SK-MEL-5 (cell line): Measurements from ENCODE around the gene MRFAP1L1. TPM values are rescaled to one million over a fixed set of nuclear protein-coding genes. Genes with fewer than 3 reads are reported as not detected.
"Not testable (repeated sequence)": the region's sequence is repeated elsewhere in the genome, so short reads cannot be mapped to it uniquely, and the experiment has no call there.

Experiments used
- DNase-seq: peaks from one replicate; pipeline ENCODE4 v3.0.0-alpha.2; 2016; ENCODE audit warnings: low read depth, low spot score
- in situ Hi-C: cut with HindIII; loops from 2 replicates; pipeline ENCODE4 v1.10.0; 2016; ENCODE audit warnings: low sequenced_read_pairs, high pct_unique_total_duplicates, low pct_unique_long_range_greater_than_20kb
- total RNA-seq: library from RNA; depleted of rRNA; stranded (reverse); fragments of >200 nt; shearing (Covaris generic); gene quantifications from 2 replicates; pipeline ENCODE4 v1.2.3, GENCODE V29; 2014

MRFAP1L1 gene
- total RNA-seq, 1 experiment from 2014 or later, result 51.4 TPM

- in situ Hi-C loops, result no loop called here
- no peak for DNase-seq
Observed at GRCh38 chr4:6676722-6677558, 32.7 kb downstream of the MRFAP1L1 start.

GRCh38 chr4:6674500-6675149 lies 35.0 kb downstream of the MRFAP1L1 start:
- in situ Hi-C loops, result no loop called here
- DNase-seq, result peak; percentile 22

GRCh38 chr4:6673660-6674499 lies 35.8 kb downstream of the MRFAP1L1 start:
- in situ Hi-C loops, result no loop called here
- DNase-seq, result peak; percentile 93

- DNase-seq, in situ Hi-C loops: not testable (repeated sequence)
Observed at GRCh38 chr4:6673191-6673659, 36.4 kb downstream of the MRFAP1L1 start.

- in situ Hi-C loops, result not testable (repeated sequence)
Observed at GRCh38 chr4:6672541-6673190, 37.0 kb downstream of the MRFAP1L1 start.

GRCh38 chr4:6672131-6672530 lies 37.5 kb downstream of the MRFAP1L1 start:
- in situ Hi-C loops, result no loop called here
- no peak for DNase-seq

More at GRCh38 chr4:6672541-6673190, 37.0 kb downstream of the MRFAP1L1 start:
- DNase-seq, result not testable (repeated sequence)

- in situ Hi-C loops, result no loop called here
- DNase-seq, result no peak
Observed at GRCh38 chr4:6671648-6672047, 38.0 kb downstream of the MRFAP1L1 start.

GRCh38 chr4:6668391-6668790 lies 41.3 kb downstream of the MRFAP1L1 start:
- in situ Hi-C loops, result no loop called here

GRCh38 chr4:6665320-6665654 lies 44.4 kb downstream of the MRFAP1L1 start:
- in situ Hi-C loops, result no loop called here
- no peak for DNase-seq

More at GRCh38 chr4:6668391-6668790, 41.3 kb downstream of the MRFAP1L1 start:
- no peak for DNase-seq

- DNase-seq, result no peak
- in situ Hi-C loops, result no loop called here
Observed at GRCh38 chr4:6663596-6664393, 45.9 kb downstream of the MRFAP1L1 start.

GRCh38 chr4:6662591-6662990 lies 47.1 kb downstream of the MRFAP1L1 start:
- in situ Hi-C loops, result no loop called here

GRCh38 chr4:6660430-6660829 lies 49.2 kb downstream of the MRFAP1L1 start:
- in situ Hi-C loops, result no loop called here
- no peak for DNase-seq

More at GRCh38 chr4:6662591-6662990, 47.1 kb downstream of the MRFAP1L1 start:
- no peak for DNase-seq

GRCh38 chr4:6659897-6660296 lies 49.8 kb downstream of the MRFAP1L1 start:
- in situ Hi-C loops, result no loop called here
- no peak for DNase-seq

GRCh38 chr4:6658597-6659075 lies 51.0 kb downstream of the MRFAP1L1 start:
- in situ Hi-C loops, result no loop called here
- DNase-seq, result no peak

GRCh38 chr4:6658209-6658595 lies 51.5 kb downstream of the MRFAP1L1 start:
- no peak for DNase-seq
- in situ Hi-C loops, result no loop called here
